ENCODE results near the gene CRAT. TPM values are rescaled to one million over a fixed set of nuclear protein-coding genes. Genes with fewer than 3 reads are reported as not detected.

Gene CRAT
- total RNA-seq, 6 experiments from 2014 or later, result 35.5 to 50.2 (median 42.6) TPM

GRCh38 chr9:129058965-129059795 is 51.4 kb downstream of the CRAT start:
- no peak for TF ChIP-seq CTCF (IDR thresholded peaks at IDR 0.05)
- peak overlapping the region; percentile 29; the same call in 1 of the 2 replicates for H3K27ac Mint-ChIP-seq

GRCh38 chr9:129054163-129054851 is 56.3 kb downstream of the CRAT start:
- H3K36me3 Mint-ChIP-seq (ENCODE audit: low read depth), result peaks cover 7% of the 10 kb centered on the region
- no peak overlapping the region for H3K27ac Mint-ChIP-seq
- no peak for TF ChIP-seq CTCF (IDR thresholded peaks at IDR 0.05)
- H3K27me3 Mint-ChIP-seq (ENCODE audit: insufficient read depth), result no peaks in the 10 kb centered on the region
- H3K9me3 Mint-ChIP-seq, result no peaks in the 10 kb centered on the region
- no peak overlapping the region for H3K4me3 Mint-ChIP-seq
- no peak for DNase-seq
- H3K4me1 Mint-ChIP-seq (ENCODE audit: low read depth), result peaks cover 13% of the 10 kb centered on the region

More at GRCh38 chr9:129058965-129059795, 51.4 kb downstream of the CRAT start:
- peak; percentile 17 for DNase-seq
- Mint-ChIP-seq H3K9me3 (no peaks in the 10 kb centered on the region), H3K4me3 (no peak overlapping the region), H3K27me3 (ENCODE audit: insufficient read depth) (peaks cover 1% of the 10 kb centered on the region; the same call in 1 of the 2 replicates), H3K36me3 (ENCODE audit: low read depth) (peaks cover 12% of the 10 kb centered on the region), H3K4me1 (ENCODE audit: low read depth) (peaks cover 18% of the 10 kb centered on the region)

GRCh38 chr9:129053020-129053419 is 57.6 kb downstream of the CRAT start:
- Mint-ChIP-seq H3K27ac (no peak overlapping the region), H3K27me3 (ENCODE audit: insufficient read depth) (no peaks in the 10 kb centered on the region), H3K9me3 (no peaks in the 10 kb centered on the region), H3K4me3 (no peak overlapping the region), H3K4me1 (ENCODE audit: low read depth) (0 out of 2 replicates have a peak, but pooled peaks cover 5% of the 10 kb centered on the region), H3K36me3 (ENCODE audit: low read depth) (peaks cover 7% of the 10 kb centered on the region)
- TF ChIP-seq CTCF (IDR thresholded peaks at IDR 0.05), result no peak
- no peak for DNase-seq

- TF ChIP-seq CTCF (IDR thresholded peaks at IDR 0.05), result no peak
- Mint-ChIP-seq H3K9me3 (no peaks in the 10 kb centered on the region), H3K27ac (no peak overlapping the region), H3K4me1 (ENCODE audit: low read depth) (0 out of 2 replicates have a peak, but pooled peaks cover 5% of the 10 kb centered on the region), H3K4me3 (no peak overlapping the region), H3K36me3 (ENCODE audit: low read depth) (peaks cover 7% of the 10 kb centered on the region), H3K27me3 (ENCODE audit: insufficient read depth) (no peaks in the 10 kb centered on the region)
- no peak for DNase-seq
Measured at GRCh38 chr9:129052592-129052991, 58.0 kb downstream of the CRAT start.

Other genes with a start within 250 kb of the CRAT start
- 1 to 10 TPM; 6.7 to 9.0 (median 8.3) TPM for gene KYAT1, start 228.8 kb downstream of the CRAT start, total RNA-seq (2021; fragmentation: NEBNext Ultra II Directional; extraction: Animal tissue kit (Norgen Biotek cat#: 25700))
- gene LRRC8A, start 228.7 kb downstream of the CRAT start, total RNA-seq (2021; fragmentation: NEBNext Ultra II Directional; extraction: Animal tissue kit (Norgen Biotek cat#: 25700)), result 10 to 100 TPM; 37.8 to 51.9 (median 39.6) TPM
- gene PHYHD1, start 189.8 kb downstream of the CRAT start, total RNA-seq (2021; fragmentation: NEBNext Ultra II Directional; extraction: Animal tissue kit (Norgen Biotek cat#: 25700)), result 10 to 100 TPM in 3 of 6 experiments, 1 to 10 TPM in 3; 6.8 to 13.9 (median 10.0) TPM
- gene DOLK, start 163.2 kb downstream of the CRAT start, total RNA-seq (2021; fragmentation: NEBNext Ultra II Directional; extraction: Animal tissue kit (Norgen Biotek cat#: 25700)), result 10 to 100 TPM; 27.8 to 34.4 (median 31.6) TPM
- 10 to 100 TPM; 42.1 to 58.2 (median 54.2) TPM for gene NUP188, start 163.1 kb downstream of the CRAT start, total RNA-seq (2021; fragmentation: NEBNext Ultra II Directional; extraction: Animal tissue kit (Norgen Biotek cat#: 25700))
- gene SH3GLB2, start 82.5 kb downstream of the CRAT start, total RNA-seq (2021; fragmentation: NEBNext Ultra II Directional; extraction: Animal tissue kit (Norgen Biotek cat#: 25700)), result 10 to 100 TPM; 38.1 to 56.1 (median 42.7) TPM
- gene MIGA2, start 74.2 kb downstream of the CRAT start, total RNA-seq (2021; fragmentation: NEBNext Ultra II Directional; extraction: Animal tissue kit (Norgen Biotek cat#: 25700)), result 10 to 100 TPM; 20.2 to 30.2 (median 22.2) TPM
- 10 to 100 TPM; 13.9 to 20.8 (median 15.6) TPM for gene DOLPP1, start 29.7 kb downstream of the CRAT start, total RNA-seq (2021; fragmentation: NEBNext Ultra II Directional; extraction: Animal tissue kit (Norgen Biotek cat#: 25700))
- 100 to 1,000 TPM; 153 to 170 (median 162) TPM for gene PTPA, start 622 bp upstream of the CRAT start, total RNA-seq (2021; fragmentation: NEBNext Ultra II Directional; extraction: Animal tissue kit (Norgen Biotek cat#: 25700))
- gene IER5L, start 67.5 kb upstream of the CRAT start, total RNA-seq (2021; fragmentation: NEBNext Ultra II Directional; extraction: Animal tissue kit (Norgen Biotek cat#: 25700)), result 10 to 100 TPM; 28.5 to 45.1 (median 42.2) TPM

All from HFFc6 (cell line).